ENCODE measurements around the gene FAM228A. TPM values are rescaled to one million over a fixed set of nuclear protein-coding genes. Genes with fewer than 3 reads are reported as not detected.

The FAM228A gene
- total and polyA plus RNA-seq, 9 donors: 1.1 to 2.5 (median 1.8) TPM

DNA sequence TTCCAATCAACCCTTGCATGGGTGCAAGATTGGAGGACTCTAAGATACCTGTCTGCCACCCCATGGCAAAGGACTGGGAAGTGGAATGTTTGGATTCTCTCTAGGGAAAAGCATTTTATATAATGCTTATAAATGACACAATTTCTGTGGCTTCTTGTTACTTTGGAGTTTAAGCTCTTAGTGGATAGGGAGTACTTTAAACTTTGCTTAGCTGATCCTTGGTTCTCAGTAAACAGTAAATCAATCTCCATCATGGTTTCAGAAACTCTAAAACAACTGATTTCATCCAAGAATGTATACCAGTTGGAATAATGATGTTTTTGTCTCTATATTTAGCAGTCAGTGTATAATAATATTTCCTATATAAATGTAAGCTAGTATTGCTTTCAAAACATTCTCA, 14.1 kb upstream of the FAM228A start:
- intact Hi-C loops (cut with DNase I): no loop called here
- no peak for TF ChIP-seq POLR2A (IDR thresholded peaks at IDR 0.05)
- no peak for TF ChIP-seq EP300 (IDR thresholded peaks at IDR 0.05)
- TF ChIP-seq, protein P1, sequence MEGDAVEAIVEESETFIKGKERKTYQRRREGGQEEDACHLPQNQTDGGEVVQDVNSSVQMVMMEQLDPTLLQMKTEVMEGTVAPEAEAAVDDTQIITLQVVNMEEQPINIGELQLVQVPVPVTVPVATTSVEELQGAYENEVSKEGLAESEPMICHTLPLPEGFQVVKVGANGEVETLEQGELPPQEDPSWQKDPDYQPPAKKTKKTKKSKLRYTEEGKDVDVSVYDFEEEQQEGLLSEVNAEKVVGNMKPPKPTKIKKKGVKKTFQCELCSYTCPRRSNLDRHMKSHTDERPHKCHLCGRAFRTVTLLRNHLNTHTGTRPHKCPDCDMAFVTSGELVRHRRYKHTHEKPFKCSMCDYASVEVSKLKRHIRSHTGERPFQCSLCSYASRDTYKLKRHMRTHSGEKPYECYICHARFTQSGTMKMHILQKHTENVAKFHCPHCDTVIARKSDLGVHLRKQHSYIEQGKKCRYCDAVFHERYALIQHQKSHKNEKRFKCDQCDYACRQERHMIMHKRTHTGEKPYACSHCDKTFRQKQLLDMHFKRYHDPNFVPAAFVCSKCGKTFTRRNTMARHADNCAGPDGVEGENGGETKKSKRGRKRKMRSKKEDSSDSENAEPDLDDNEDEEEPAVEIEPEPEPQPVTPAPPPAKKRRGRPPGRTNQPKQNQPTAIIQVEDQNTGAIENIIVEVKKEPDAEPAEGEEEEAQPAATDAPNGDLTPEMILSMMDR (IDR thresholded peaks at IDR 0.05): no peak
- Histone ChIP-seq H3K27ac (no peak overlapping the region), H3K27me3 (no peaks in the 10 kb centered on the region), H3K9me3 (no peaks in the 10 kb centered on the region), H3K4me3 (no peak overlapping the region), H3K4me1 (ENCODE audit: insufficient read depth) (no peaks in the 10 kb centered on the region), H3K36me3 (no peaks in the 10 kb centered on the region)
- DNase-seq: no peak

DNA sequence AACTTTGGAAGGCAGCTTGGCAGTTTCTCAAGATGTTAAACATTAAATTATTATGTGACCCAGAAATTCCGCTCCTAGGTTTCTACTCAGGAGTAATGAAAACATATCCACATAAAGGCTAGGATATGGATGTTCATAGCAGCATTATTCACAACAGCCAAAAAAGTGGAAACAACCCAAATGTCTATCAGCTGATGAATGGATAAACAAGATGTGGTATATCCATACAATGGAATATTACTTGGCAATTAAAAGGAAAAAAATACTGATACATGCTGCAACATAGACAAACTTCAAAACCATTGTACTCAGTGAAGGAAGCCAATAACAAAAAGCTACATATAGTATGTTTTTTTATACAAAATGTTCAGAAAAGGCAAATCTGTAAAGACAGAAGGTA, 12.4 kb upstream of the FAM228A start:
- no peak overlapping the region for H3K27ac ChIP-seq
- H3K27me3 ChIP-seq: no peaks in the 10 kb centered on the region
- intact Hi-C loops (cut with DNase I): no loop called here
- H3K36me3 ChIP-seq: no peaks in the 10 kb centered on the region
- H3K4me3 ChIP-seq: no peak overlapping the region
- WGBS, 3 donors: 99 to 100% (median 100%) methylated on average over 1 of the region's 1 CpG
- H3K4me1 ChIP-seq (ENCODE audit: insufficient read depth): no peaks in the 10 kb centered on the region
- DNase-seq: no peak
- no peaks in the 10 kb centered on the region for H3K9me3 ChIP-seq
- TF ChIP-seq POLR2A (IDR thresholded peaks at IDR 0.05): no peak
- no peak for TF ChIP-seq EP300 (IDR thresholded peaks at IDR 0.05)
- TF ChIP-seq, protein P1 (IDR thresholded peaks at IDR 0.05): no peak

DNA sequence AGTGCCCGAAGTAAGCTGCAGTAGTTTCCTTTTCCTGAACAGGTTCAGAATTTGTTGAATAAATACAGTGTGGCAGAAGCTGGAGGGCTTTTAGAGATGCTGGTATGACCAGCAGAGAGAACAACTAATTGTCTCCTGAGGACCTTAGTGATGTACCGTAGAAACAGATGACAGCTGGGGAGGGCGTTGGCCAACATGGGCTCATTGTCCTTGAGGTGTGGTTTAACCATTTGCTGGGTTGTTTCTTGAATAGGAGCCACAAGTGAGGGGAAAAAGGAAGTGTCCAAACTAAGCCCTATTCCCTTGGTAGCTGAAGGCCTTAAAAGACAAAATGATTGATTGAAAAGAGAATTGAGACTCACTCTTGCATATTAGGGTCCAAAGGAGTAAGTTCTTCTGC, 11.7 kb upstream of the FAM228A start:
- Histone ChIP-seq H3K4me3 (no peak overlapping the region), H3K27ac (no peak overlapping the region), H3K9me3 (no peaks in the 10 kb centered on the region), H3K36me3 (no peaks in the 10 kb centered on the region), H3K27me3 (no peaks in the 10 kb centered on the region), H3K4me1 (ENCODE audit: insufficient read depth) (no peaks in the 10 kb centered on the region)
- TF ChIP-seq EP300 (IDR thresholded peaks at IDR 0.05): no peak
- no peak for TF ChIP-seq POLR2A (IDR thresholded peaks at IDR 0.05)
- TF ChIP-seq, protein P1 (IDR thresholded peaks at IDR 0.05): no peak
- DNase-seq: no peak
- 54 to 83% (median 70%) methylated on average over 3 of the region's 3 CpGs for WGBS, 3 donors
- intact Hi-C loops (cut with DNase I): no loop called here

DNA sequence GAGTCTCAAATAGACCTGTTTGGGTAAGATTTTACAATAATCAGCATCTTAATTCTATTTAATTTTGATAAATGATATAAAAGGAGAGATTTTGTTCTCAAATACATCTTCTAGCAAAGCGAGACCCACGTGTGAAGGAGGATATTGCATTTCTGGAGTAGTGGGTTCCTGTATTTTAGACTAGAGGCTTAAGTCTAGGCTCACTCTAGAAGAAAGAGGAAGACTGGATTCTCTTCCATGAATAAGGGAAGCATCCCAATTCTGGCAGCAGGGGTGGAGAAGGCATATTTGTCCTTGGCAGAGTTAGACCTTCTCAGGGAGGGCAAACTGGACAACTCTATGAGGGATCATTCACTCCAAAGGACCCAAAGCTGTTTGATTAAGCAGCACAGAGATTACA, 11.3 kb upstream of the FAM228A start:
- no peaks in the 10 kb centered on the region for H3K9me3 ChIP-seq
- no peaks in the 10 kb centered on the region for H3K36me3 ChIP-seq
- DNase-seq: no peak
- no peaks in the 10 kb centered on the region for H3K27me3 ChIP-seq
- H3K4me3 ChIP-seq: no peak overlapping the region
- intact Hi-C loops (cut with DNase I): no loop called here
- TF ChIP-seq EP300 (IDR thresholded peaks at IDR 0.05): no peak
- TF ChIP-seq, protein P1 (IDR thresholded peaks at IDR 0.05): no peak
- H3K4me1 ChIP-seq (ENCODE audit: insufficient read depth): no peaks in the 10 kb centered on the region
- WGBS, 3 donors: 84 to 90% (median 90%) methylated on average over 2 of the region's 2 CpGs
- H3K27ac ChIP-seq: no peak overlapping the region
